GM12875 (cell line): ENCODE data around the gene NECTIN4.
"Not testable (repeated sequence)": the region's sequence is repeated elsewhere in the genome, so short reads cannot be mapped to it uniquely, and the experiment has no call there.

Source experiments
- H3K4me3 ChIP-seq: one replicate; pipeline ENCODE4 v1.5.1; 2011; ENCODE audit warnings: low read depth, low read length, control low read depth
- TF ChIP-seq, protein P1 (sequence below): IDR thresholded peaks from 2 replicates; pipeline ENCODE4 v1.5.1; 2011; ENCODE audit warnings: low read depth, mild to moderate bottlenecking, control low read depth, inconsistent platforms, low read length, moderate library complexity, borderline replicate concordance; ENCODE audit not compliant: insufficient read depth

NECTIN4 gene

GRCh38 chr1:161032409-161032808 lies 56.9 kb downstream of the NECTIN4 start:
- TF ChIP-seq, protein P1, sequence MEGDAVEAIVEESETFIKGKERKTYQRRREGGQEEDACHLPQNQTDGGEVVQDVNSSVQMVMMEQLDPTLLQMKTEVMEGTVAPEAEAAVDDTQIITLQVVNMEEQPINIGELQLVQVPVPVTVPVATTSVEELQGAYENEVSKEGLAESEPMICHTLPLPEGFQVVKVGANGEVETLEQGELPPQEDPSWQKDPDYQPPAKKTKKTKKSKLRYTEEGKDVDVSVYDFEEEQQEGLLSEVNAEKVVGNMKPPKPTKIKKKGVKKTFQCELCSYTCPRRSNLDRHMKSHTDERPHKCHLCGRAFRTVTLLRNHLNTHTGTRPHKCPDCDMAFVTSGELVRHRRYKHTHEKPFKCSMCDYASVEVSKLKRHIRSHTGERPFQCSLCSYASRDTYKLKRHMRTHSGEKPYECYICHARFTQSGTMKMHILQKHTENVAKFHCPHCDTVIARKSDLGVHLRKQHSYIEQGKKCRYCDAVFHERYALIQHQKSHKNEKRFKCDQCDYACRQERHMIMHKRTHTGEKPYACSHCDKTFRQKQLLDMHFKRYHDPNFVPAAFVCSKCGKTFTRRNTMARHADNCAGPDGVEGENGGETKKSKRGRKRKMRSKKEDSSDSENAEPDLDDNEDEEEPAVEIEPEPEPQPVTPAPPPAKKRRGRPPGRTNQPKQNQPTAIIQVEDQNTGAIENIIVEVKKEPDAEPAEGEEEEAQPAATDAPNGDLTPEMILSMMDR: no peak
- no peak overlapping the region for H3K4me3 ChIP-seq

DNA sequence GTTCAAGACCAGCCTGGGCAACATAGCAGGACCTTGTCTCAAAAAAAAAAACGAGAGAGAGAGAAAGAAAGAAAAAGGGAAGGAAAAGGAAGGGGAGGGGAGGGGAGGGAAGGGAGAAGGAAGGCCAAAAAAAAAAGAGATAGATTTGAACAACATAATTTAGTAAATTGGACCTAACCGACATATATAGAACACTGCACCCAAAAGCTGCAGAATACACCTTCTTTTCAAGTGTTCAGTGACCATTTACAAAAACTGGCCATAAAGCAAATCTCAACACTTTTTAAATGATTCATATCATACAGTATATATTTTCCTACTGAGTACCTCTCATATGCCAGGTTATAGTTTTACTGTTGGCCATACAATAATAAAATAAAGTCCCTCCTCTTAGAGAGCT lies 57.5 kb downstream of the NECTIN4 start:
- TF ChIP-seq, protein P1: no peak
- H3K4me3 ChIP-seq: no peak overlapping the region

- not testable (repeated sequence) for H3K4me3 ChIP-seq
Observed at GRCh38 chr1:161029466-161029865, 59.9 kb downstream of the NECTIN4 start.

DNA sequence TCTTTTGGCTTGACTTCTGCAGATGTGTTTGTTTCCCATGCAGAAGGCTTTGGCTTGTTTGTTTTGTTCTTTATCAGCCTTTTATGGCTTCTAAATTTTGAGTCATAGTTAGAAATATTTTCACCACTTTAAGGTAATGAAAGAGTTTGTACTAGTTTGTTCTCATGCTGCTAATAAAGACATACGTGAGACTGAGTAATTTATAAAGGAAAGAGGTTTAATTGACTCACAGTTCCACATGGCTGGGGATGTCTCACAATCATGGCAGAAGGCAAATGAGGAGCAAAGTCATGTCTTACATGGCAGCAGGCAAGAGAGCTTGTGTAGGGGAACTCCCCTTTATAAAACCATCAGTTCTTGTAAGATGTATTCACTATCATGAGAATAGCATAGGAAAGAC lies 62.4 kb downstream of the NECTIN4 start:
- not testable (repeated sequence) for H3K4me3 ChIP-seq

DNA sequence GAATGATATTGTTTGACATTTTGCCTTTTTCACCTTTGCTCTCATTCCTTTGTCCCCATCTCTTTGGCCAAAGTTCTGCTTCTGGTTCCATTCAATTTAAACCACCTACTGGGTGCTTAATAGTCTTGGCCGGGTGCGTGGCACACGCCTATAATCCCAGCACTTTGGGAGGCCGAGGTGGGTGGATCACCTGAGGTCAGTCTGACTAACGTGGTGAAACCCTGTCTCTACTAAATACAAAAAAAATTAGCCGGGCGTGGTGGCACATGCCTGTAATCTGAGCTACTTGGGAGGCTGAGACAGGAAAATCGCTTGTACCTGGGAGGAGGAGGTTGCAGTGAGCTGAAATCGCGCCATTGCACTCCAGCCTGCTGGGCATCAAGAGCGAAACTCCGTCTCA lies 66.9 kb downstream of the NECTIN4 start:
- H3K4me3 ChIP-seq: not testable (repeated sequence)

- no peak overlapping the region for H3K4me3 ChIP-seq
- TF ChIP-seq, protein P1: no peak
Observed at GRCh38 chr1:161021970-161022353, 67.4 kb downstream of the NECTIN4 start.

GRCh38 chr1:161021165-161021969 lies 68.0 kb downstream of the NECTIN4 start:
- TF ChIP-seq, protein P1: no peak
- peak overlapping the region; percentile 70 for H3K4me3 ChIP-seq
